ENCODE measurements around the gene ANG. TPM values are rescaled to one million over a fixed set of nuclear protein-coding genes. Genes with fewer than 3 reads are reported as not detected.
A peak's percentile ranks its signal among the peaks of the same experiment; 100 is the strongest.
"Not testable (repeated sequence)": the region's sequence is repeated elsewhere in the genome, so short reads cannot be mapped to it uniquely, and the experiment has no call there.

ANG gene
- total RNA-seq, 6 donors from 2014 or later: 16.8 to 47.4 (median 29.5) TPM

DNA sequence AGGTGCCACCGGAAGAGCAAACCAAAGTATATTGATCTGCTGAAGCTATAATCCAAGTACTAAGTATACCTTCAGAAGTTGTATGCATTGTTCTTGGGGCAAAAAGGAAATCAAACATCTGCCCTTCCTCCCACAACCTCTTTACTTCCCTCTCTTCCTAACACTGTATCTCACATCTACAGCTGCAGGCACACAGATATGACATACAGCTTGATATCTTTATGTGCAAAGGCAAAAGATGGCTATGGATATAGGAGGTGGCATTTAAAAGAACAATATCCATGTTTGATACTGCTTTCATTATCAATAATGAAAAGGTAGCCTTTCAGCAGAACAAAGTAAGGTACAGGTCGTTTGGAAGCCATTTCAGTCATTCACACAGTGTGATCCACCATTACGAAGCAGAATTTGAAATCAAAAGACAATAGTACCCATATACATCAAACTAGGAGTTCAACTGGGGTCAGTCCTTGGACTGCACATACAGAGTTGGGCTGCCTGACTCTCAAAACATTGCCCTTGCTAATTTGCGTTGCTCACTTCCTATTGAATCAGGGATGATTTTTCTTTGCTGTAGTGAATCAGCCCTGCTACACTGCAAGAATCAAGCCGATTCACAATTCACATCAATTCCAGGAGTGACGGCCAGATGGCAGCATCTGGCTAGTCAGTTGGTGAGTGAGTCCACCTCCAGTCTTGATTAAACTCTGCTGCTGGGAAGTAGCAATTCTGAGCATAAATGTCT, 8.9 kb downstream of the ANG start:
- no peak overlapping the region for H3K27ac ChIP-seq
- peak; percentile 68 to 88 (median 82) for TF ChIP-seq CTCF (IDR thresholded peaks at IDR 0.05)
- TF ChIP-seq POLR2AphosphoS5 (IDR thresholded peaks at IDR 0.05): no peak
- TF ChIP-seq POLR2A (IDR thresholded peaks at IDR 0.05): no peak
- no peak for TF ChIP-seq EP300 (IDR thresholded peaks at IDR 0.05)
- H3K9me3 ChIP-seq: no peaks in the 10 kb centered on the region
- DNase-seq: peak in 1 of 2 donors; percentile 82
- H3K4me3 ChIP-seq: no peak overlapping the region
- H3K27me3 ChIP-seq: no peaks in the 10 kb centered on the region
- peaks cover 6 to 15% (median 8%) of the 10 kb centered on the region in 4 donors for H3K4me1 ChIP-seq
- H3K36me3 ChIP-seq: peaks cover 0 to 29% (median 0%) of the 10 kb centered on the region in 4 donors
- 33% methylated on average over 6 of the region's 6 CpGs for WGBS, 2 donors
- peak; percentile 75 to 89 for ATAC-seq (ENCODE audit: low FRiP score in 2 of 2)

DNA sequence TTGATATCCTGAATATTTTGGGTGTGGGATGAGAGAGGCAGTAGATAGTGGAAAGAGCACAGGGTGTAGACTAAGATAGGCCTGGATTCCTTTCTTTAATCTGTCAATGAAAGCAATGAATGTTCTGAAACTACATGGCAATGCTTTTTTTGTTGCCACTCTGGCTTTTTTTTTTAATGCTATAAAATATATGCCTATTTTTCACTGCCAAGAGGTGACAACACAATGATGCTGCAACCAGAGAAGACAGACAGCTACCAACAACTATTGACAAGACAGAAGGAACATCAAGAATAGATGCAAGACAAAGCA, 9.4 kb downstream of the ANG start:
- H3K36me3 ChIP-seq: peaks cover 0 to 29% (median 0%) of the 10 kb centered on the region in 4 donors
- peaks cover 6 to 15% (median 8%) of the 10 kb centered on the region in 4 donors for H3K4me1 ChIP-seq
- DNase-seq: no peak
- no peaks in the 10 kb centered on the region for H3K9me3 ChIP-seq
- TF ChIP-seq POLR2A (IDR thresholded peaks at IDR 0.05) (no peak), CTCF (IDR thresholded peaks at IDR 0.05) (no peak), EP300 (IDR thresholded peaks at IDR 0.05) (no peak), POLR2AphosphoS5 (IDR thresholded peaks at IDR 0.05) (no peak)
- no peak overlapping the region for H3K4me3 ChIP-seq
- no peaks in the 10 kb centered on the region for H3K27me3 ChIP-seq
- no peak for ATAC-seq (ENCODE audit: low FRiP score in 2 of 2)
- H3K27ac ChIP-seq: no peak overlapping the region

GRCh38 chr14:20698934-20699333, 10.4 kb downstream of the ANG start:
- Histone ChIP-seq H3K27ac (peak overlapping the region in 1 of 4 donors; percentile 14), H3K27me3 (no peaks in the 10 kb centered on the region), H3K4me3 (no peak overlapping the region), H3K36me3 (peaks cover 0 to 25% (median 0%) of the 10 kb centered on the region in 4 donors), H3K4me1 (peaks cover 6 to 15% (median 8%) of the 10 kb centered on the region in 4 donors), H3K9me3 (no peaks in the 10 kb centered on the region)
- DNase-seq: no peak
- no peak for ATAC-seq (ENCODE audit: low FRiP score in 2 of 2)
- TF ChIP-seq POLR2A (IDR thresholded peaks at IDR 0.05) (no peak), EP300 (IDR thresholded peaks at IDR 0.05) (no peak), POLR2AphosphoS5 (IDR thresholded peaks at IDR 0.05) (no peak), CTCF (IDR thresholded peaks at IDR 0.05) (no peak)
- WGBS, 2 donors: 82 to 85% methylated on average over 5 of the region's 5 CpGs

DNA sequence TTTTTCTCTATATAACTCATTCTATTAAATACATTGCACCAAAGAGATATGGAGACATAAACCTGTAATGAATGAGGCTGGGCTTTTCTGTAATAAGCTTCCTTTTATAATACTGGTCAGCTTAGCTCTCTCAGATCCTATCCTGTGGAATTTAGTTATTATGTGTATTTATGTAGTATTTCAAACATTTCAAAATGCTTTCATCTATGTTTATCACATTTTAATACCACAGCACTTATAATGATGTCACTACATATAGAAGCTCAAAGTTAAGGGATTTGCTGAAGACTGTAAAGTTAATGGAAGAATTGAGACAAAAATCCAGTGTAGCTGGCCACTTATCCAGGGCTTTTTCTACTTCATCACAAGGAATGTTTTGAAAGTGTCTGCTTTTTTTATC, 11.4 kb downstream of the ANG start:
- Histone ChIP-seq H3K4me3 (no peak overlapping the region), H3K27ac (no peak overlapping the region), H3K4me1 (peaks cover 6 to 15% (median 8%) of the 10 kb centered on the region in 4 donors), H3K36me3 (peaks cover 0 to 16% (median 0%) of the 10 kb centered on the region in 4 donors), H3K27me3 (no peaks in the 10 kb centered on the region), H3K9me3 (no peaks in the 10 kb centered on the region)
- DNase-seq (no peak), ATAC-seq (ENCODE audit: low FRiP score in 2 of 2) (no peak)
- TF ChIP-seq CTCF (IDR thresholded peaks at IDR 0.05) (no peak), EP300 (IDR thresholded peaks at IDR 0.05) (no peak), POLR2AphosphoS5 (IDR thresholded peaks at IDR 0.05) (no peak), POLR2A (IDR thresholded peaks at IDR 0.05) (no peak)

DNA sequence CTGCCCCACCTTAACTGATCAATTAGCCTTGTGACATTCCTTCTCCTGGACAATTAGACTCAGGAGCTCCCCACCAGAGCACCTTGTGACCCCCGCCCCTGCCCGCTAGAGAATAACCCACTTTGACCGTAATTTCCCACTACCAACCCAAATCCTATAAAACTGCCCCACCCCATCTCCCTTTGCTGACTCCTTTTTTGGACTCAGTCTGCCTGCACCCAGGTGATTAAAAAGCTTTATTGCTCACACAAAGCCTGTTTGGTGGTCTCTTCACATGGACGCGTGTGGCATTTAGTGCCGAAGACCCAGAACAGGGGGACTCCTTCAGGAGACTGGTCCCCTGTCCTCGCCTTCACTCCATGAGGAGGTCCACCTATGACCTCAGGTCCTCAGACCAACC, 12.4 kb downstream of the ANG start:
- H3K27ac ChIP-seq; DNase-seq; H3K4me3 ChIP-seq; H3K36me3 ChIP-seq; ATAC-seq (ENCODE audit: low FRiP score in 2 of 2); H3K9me3 ChIP-seq; H3K27me3 ChIP-seq: not testable (repeated sequence)
- peaks cover 6 to 15% (median 8%) of the 10 kb centered on the region in 4 donors for H3K4me1 ChIP-seq
- 94 to 96% methylated on average over 7 of the region's 7 CpGs for WGBS, 2 donors
